Endodermal cell (in vitro differentiated cells): ENCODE data around the gene AIRE. TPM values are rescaled to one million over a fixed set of nuclear protein-coding genes. Genes with fewer than 3 reads are reported as not detected.
"Not testable (repeated sequence)": the region's sequence is repeated elsewhere in the genome, so short reads cannot be mapped to it uniquely, and the experiment has no call there.

Experiments used
- DNase-seq: peaks from one replicate; pipeline ENCODE4 v3.0.0-alpha.2; 2017
- H3K27ac ChIP-seq: 2 replicates; pipeline ENCODE4 v1.5.1; 2013; ENCODE audit warnings: mild to moderate bottlenecking, low read depth, low read length, moderate library complexity
- H3K27me3 ChIP-seq: 2 replicates; pipeline ENCODE4 v1.6.1; 2013; ENCODE audit warnings: mild to moderate bottlenecking, low read length, moderate library complexity; ENCODE audit not compliant: insufficient read depth, control insufficient read depth, poor library complexity, severe bottlenecking
- H3K36me3 ChIP-seq: 2 replicates; pipeline ENCODE4 v1.7.0; 2013; ENCODE audit warnings: mild to moderate bottlenecking, low read length, moderate library complexity; ENCODE audit not compliant: control insufficient read depth, insufficient read depth
- H3K4me1 ChIP-seq: one replicate; pipeline ENCODE4 v1.7.0; 2013; ENCODE audit warnings: low read length; ENCODE audit not compliant: control insufficient read depth, insufficient read depth
- H3K4me3 ChIP-seq: 2 replicates; pipeline ENCODE4 v1.5.1; 2013; ENCODE audit warnings: mild to moderate bottlenecking, low read length, moderate library complexity
- H3K9ac ChIP-seq: 2 replicates; pipeline ENCODE4 v1.6.1; 2013; ENCODE audit warnings: mild to moderate bottlenecking, low read length, moderate library complexity; ENCODE audit not compliant: poor library complexity, severe bottlenecking; ENCODE audit errors: extremely low read depth
- H3K9me3 ChIP-seq: 2 replicates; pipeline ENCODE4 v1.6.1; 2013; ENCODE audit warnings: mild to moderate bottlenecking, low read length, moderate library complexity; ENCODE audit not compliant: control insufficient read depth
- H3K27ac Mint-ChIP-seq: 2 replicates; pipeline ENCODE4 v1.8.0; 2020; ENCODE audit warnings: mixed read lengths
- H3K27me3 Mint-ChIP-seq: 2 replicates; pipeline ENCODE4 v1.8.0; 2021; ENCODE audit warnings: mild to moderate bottlenecking, mixed read lengths; ENCODE audit not compliant: insufficient read depth
- H3K36me3 Mint-ChIP-seq: 2 replicates; pipeline ENCODE4 v1.8.0; 2020; ENCODE audit warnings: low read depth, mixed read lengths
- H3K4me1 Mint-ChIP-seq: 2 replicates; pipeline ENCODE4 v1.8.0; 2020; ENCODE audit warnings: mixed read lengths
- H3K4me3 Mint-ChIP-seq: 2 replicates; pipeline ENCODE4 v1.8.0; 2020; ENCODE audit warnings: mild to moderate bottlenecking, moderate library complexity, mixed read lengths
- H3K9me3 Mint-ChIP-seq: 2 replicates; pipeline ENCODE4 v1.8.0; 2020; ENCODE audit warnings: mild to moderate bottlenecking, mixed read lengths
- CTCF ChIP-seq: fragments of 200-600 bp; sonication (generic); conservative IDR thresholded peaks from 2 replicates; pipeline ENCODE4 v1.5.0; 2021; ENCODE audit warnings: antibody characterized with exemption, mild to moderate bottlenecking
- WGBS, 2 experiments: methylation state at CpG; one replicate each; pipeline versions ENCODE4 v1.1.5 to v1.1.7; 2013; ENCODE audit warnings: missing lambda C conversion rate in 2 of 2, mixed read lengths in 1 of 2; ENCODE audit not compliant: insufficient coverage in 1 of 2, insufficient read length in 1 of 2; 5-methylcytosine and 5-hydroxymethylcytosine counted together
- total RNA-seq, 2 donors: library from RNA; stranded (reverse); fragmentation: NEBNext Ultra II Directional in 1 of 2; extraction: Animal tissue kit (Norgen Biotek cat#: 25700) in 1 of 2; gene quantifications; 2 replicates in 1 of 2; 3 replicates in 1 of 2; pipeline ENCODE4 v1.2.1, GENCODE V29; 2021

AIRE gene
- total RNA-seq, 2 donors from 2014 or later: 1.2 to 2.7 TPM

GRCh38 chr21:44249204-44250037 lies 36.3 kb upstream of the AIRE start:
- DNase-seq, H3K9me3 Mint-ChIP-seq, H3K27me3 Mint-ChIP-seq, H3K9me3 ChIP-seq, H3K27ac ChIP-seq, H3K36me3 Mint-ChIP-seq, H3K4me1 Mint-ChIP-seq, H3K27ac Mint-ChIP-seq, H3K4me3 Mint-ChIP-seq, H3K27me3 ChIP-seq, H3K36me3 ChIP-seq, H3K4me1 ChIP-seq, H3K4me3 ChIP-seq, H3K9ac ChIP-seq: not testable (repeated sequence)
- no CpG with 5 or more reads among the region's 33 CpGs for WGBS, 2 experiments

GRCh38 chr21:44253832-44254710 lies 31.6 kb upstream of the AIRE start:
- WGBS, 2 experiments: 91 to 92% methylated on average over 12 to 29 of the region's 29 CpGs
- H3K27ac Mint-ChIP-seq: no peak overlapping the region
- H3K36me3 Mint-ChIP-seq: no peaks in the 10 kb centered on the region
- Histone ChIP-seq H3K4me1 (no peaks in the 10 kb centered on the region), H3K27me3 (no peaks in the 10 kb centered on the region), H3K9ac (no peak overlapping the region), H3K36me3 (no peaks in the 10 kb centered on the region), H3K27ac (no peak overlapping the region), H3K4me3 (no peak overlapping the region), H3K9me3 (no peaks in the 10 kb centered on the region)
- H3K27me3 Mint-ChIP-seq: no peaks in the 10 kb centered on the region
- DNase-seq: no peak
- TF ChIP-seq CTCF: no peak
- no peaks in the 10 kb centered on the region for H3K9me3 Mint-ChIP-seq
- H3K4me3 Mint-ChIP-seq: no peak overlapping the region
- peaks cover 2% of the 10 kb centered on the region for H3K4me1 Mint-ChIP-seq

GRCh38 chr21:44255511-44255981 lies 30.1 kb upstream of the AIRE start:
- H3K9me3 ChIP-seq: no peaks in the 10 kb centered on the region
- TF ChIP-seq CTCF: no peak
- DNase-seq: no peak
- no peak overlapping the region for H3K27ac ChIP-seq
- no peak overlapping the region for H3K4me3 ChIP-seq
- Mint-ChIP-seq H3K27ac (no peak overlapping the region), H3K36me3 (no peaks in the 10 kb centered on the region), H3K27me3 (no peaks in the 10 kb centered on the region), H3K4me3 (no peak overlapping the region), H3K4me1 (peaks cover 2% of the 10 kb centered on the region), H3K9me3 (no peaks in the 10 kb centered on the region)
- 94 to 98% methylated on average over 10 to 11 of the region's 11 CpGs for WGBS, 2 experiments
- no peaks in the 10 kb centered on the region for H3K4me1 ChIP-seq
- H3K27me3 ChIP-seq: no peaks in the 10 kb centered on the region
- no peaks in the 10 kb centered on the region for H3K36me3 ChIP-seq
- no peak overlapping the region for H3K9ac ChIP-seq
